Neural cell (in vitro differentiated cells): ENCODE results near the gene ENHO. TPM values are rescaled to one million over a fixed set of nuclear protein-coding genes. Genes with fewer than 3 reads are reported as not detected.
"Not testable (repeated sequence)": the region's sequence is repeated elsewhere in the genome, so short reads cannot be mapped to it uniquely, and the experiment has no call there.

Source experiments
- H2AFZ ChIP-seq: fragments of 200-600, 300-800 bp; sonication (generic), shearing (Covaris generic); 2 replicates; pipeline ENCODE4 v1.6.0; 2014; ENCODE audit warnings: low read depth, mild to moderate bottlenecking, antibody characterized with exemption, low read length, moderate library complexity
- H3F3A ChIP-seq: fragments of 200-600 bp; shearing (Covaris generic); 2 replicates; pipeline ENCODE4 v1.6.1; 2016; ENCODE audit warnings: mild to moderate bottlenecking, moderate library complexity, mixed read lengths, antibody characterized with exemption, low read length; ENCODE audit not compliant: insufficient read depth, poor library complexity, severe bottlenecking
- H3K27ac ChIP-seq: fragments of 200-600, 300-800 bp; sonication (generic), shearing (Covaris generic); 2 replicates; pipeline ENCODE4 v1.5.1; 2014; ENCODE audit warnings: mild to moderate bottlenecking, low read length, moderate library complexity
- H3K27me3 ChIP-seq: fragments of 300-800, 200-600 bp; sonication (generic), shearing (Covaris generic); 2 replicates; pipeline ENCODE4 v1.6.0; 2014; ENCODE audit warnings: mild to moderate bottlenecking, low read depth, low read length, moderate library complexity; ENCODE audit not compliant: insufficient read depth
- H3K36me3 ChIP-seq: fragments of 300-800, 200-600 bp; sonication (generic), shearing (Covaris generic); 2 replicates; pipeline ENCODE4 v1.5.1; 2014; ENCODE audit warnings: mild to moderate bottlenecking, antibody characterized with exemption, low read length, moderate library complexity; ENCODE audit not compliant: insufficient read depth
- H3K4me2 ChIP-seq: fragments of 300-800, 200-600 bp; sonication (generic), shearing (Covaris generic); 2 replicates; pipeline ENCODE4 v1.6.0; 2014; ENCODE audit warnings: mild to moderate bottlenecking, low read length
- H3K4me3 ChIP-seq: fragments of 300-800, 200-600 bp; sonication (generic), shearing (Covaris generic); 2 replicates; pipeline ENCODE4 v1.5.1; 2014; ENCODE audit warnings: mild to moderate bottlenecking, low read length, moderate library complexity
- H3K79me2 ChIP-seq: fragments of 200-600 bp; shearing (Covaris generic); replicated peaks from 2 replicates; pipeline ENCODE4 v1.6.0; 2014; ENCODE audit warnings: mild to moderate bottlenecking, low read length, moderate library complexity; ENCODE audit not compliant: insufficient read depth
- H3K9ac ChIP-seq: fragments of 300-800, 200-600 bp; sonication (generic), shearing (Covaris generic); 2 replicates; pipeline ENCODE4 v1.6.1; 2016; ENCODE audit warnings: mild to moderate bottlenecking, low read length, mixed read lengths
- H3K9me2 ChIP-seq: fragments of 200-600 bp; shearing (Covaris generic); 2 replicates; pipeline ENCODE4 v1.6.1; 2016; ENCODE audit warnings: mild to moderate bottlenecking, low read length, mixed read lengths; ENCODE audit not compliant: insufficient read depth
- H3K9me3 ChIP-seq: fragments of 200-600, 300-800 bp; sonication (generic), shearing (Covaris generic); 2 replicates; pipeline ENCODE4 v1.6.1; 2016; ENCODE audit warnings: mild to moderate bottlenecking, mixed run types, low read length, moderate library complexity, mixed read lengths
- H4K20me1 ChIP-seq: fragments of 200-600 bp; shearing (Covaris generic); 2 replicates; pipeline ENCODE4 v1.6.1; 2016; ENCODE audit warnings: mild to moderate bottlenecking, mixed run types; ENCODE audit not compliant: insufficient read depth
- CTCF ChIP-seq: fragments of 450-650 bp; IDR thresholded peaks from 2 replicates; pipeline ENCODE4 v1.5.1; 2014; ENCODE audit warnings: antibody characterized with exemption, mild to moderate bottlenecking, moderate library complexity; ENCODE audit not compliant: poor library complexity, severe bottlenecking
- EP300 ChIP-seq: fragments of 450-650 bp; conservative IDR thresholded peaks from 2 replicates; pipeline ENCODE4 v1.6.1; 2014; ENCODE audit warnings: antibody characterized with exemption, mild to moderate bottlenecking, moderate library complexity; ENCODE audit not compliant: poor library complexity, severe bottlenecking
- EZH2 ChIP-seq: fragments of 200-600, 300-800 bp; shearing (Covaris generic), sonication (generic); IDR thresholded peaks from 2 replicates; pipeline ENCODE4 v1.6.1; 2014; ENCODE audit warnings: antibody characterized with exemption, low read length, borderline replicate concordance, mild to moderate bottlenecking; ENCODE audit not compliant: insufficient read depth, poor library complexity, severe bottlenecking
- MXI1 ChIP-seq: fragments of 450-650 bp; conservative IDR thresholded peaks from 2 replicates; pipeline ENCODE4 v1.6.1; 2014; ENCODE audit warnings: antibody characterized with exemption, mild to moderate bottlenecking; ENCODE audit not compliant: poor library complexity, severe bottlenecking
- POLR2AphosphoS5 ChIP-seq: IDR thresholded peaks from 2 replicates; pipeline ENCODE4 v1.6.1; 2012
- RAD21 ChIP-seq: fragments of 450-650 bp; conservative IDR thresholded peaks from 2 replicates; pipeline ENCODE4 v1.6.1; 2014; ENCODE audit warnings: antibody characterized with exemption, mild to moderate bottlenecking, moderate library complexity
- REST ChIP-seq: IDR thresholded peaks from 2 replicates; pipeline ENCODE4 v1.6.1; 2012; ENCODE audit warnings: borderline replicate concordance
- SMC3 ChIP-seq: fragments of 450-650 bp; conservative IDR thresholded peaks from 2 replicates; pipeline ENCODE4 v1.6.1; 2014; ENCODE audit warnings: antibody characterized with exemption, mild to moderate bottlenecking, moderate library complexity; ENCODE audit not compliant: poor library complexity
- TAF1 ChIP-seq: IDR thresholded peaks from 2 replicates; pipeline ENCODE4 v1.6.1; 2012; ENCODE audit warnings: low read depth
- polyA plus RNA-seq: library from polyadenylated mRNA; depleted of rRNA; stranded (reverse); fragments of >200 nt; gene quantifications from 2 replicates; pipeline ENCODE4 v1.2.3, GENCODE V29; 2014

Gene ENHO
- polyA plus RNA-seq, 1 donor from 2014 or later: 172 TPM

- Histone ChIP-seq H3K9me2 (no peaks in the 10 kb centered on the region), H3K27me3 (no peaks in the 10 kb centered on the region), H3K4me2 (no peak overlapping the region), H3F3A (no peaks in the 10 kb centered on the region), H4K20me1 (no peaks in the 10 kb centered on the region), H3K79me2 (no peaks in the 10 kb centered on the region), H3K9ac (no peak overlapping the region), H3K9me3 (no peaks in the 10 kb centered on the region), H2AFZ (no peak overlapping the region), H3K36me3 (no peaks in the 10 kb centered on the region), H3K4me3 (no peak overlapping the region), H3K27ac (no peak overlapping the region)
- TF ChIP-seq CTCF (no peak), TAF1 (no peak), SMC3 (no peak), MXI1 (no peak), REST (no peak), EP300 (no peak), RAD21 (no peak), POLR2AphosphoS5 (no peak), EZH2 (no peak)
Measured at GRCh38 chr9:34485822-34486221, 37.0 kb downstream of the ENHO start.

- no peaks in the 10 kb centered on the region for H3K36me3 ChIP-seq
- H3K9me3 ChIP-seq: no peaks in the 10 kb centered on the region
- H4K20me1 ChIP-seq: no peaks in the 10 kb centered on the region
- TF ChIP-seq POLR2AphosphoS5 (no peak), MXI1 (no peak), SMC3 (no peak), EZH2 (no peak), REST (no peak), CTCF (no peak), RAD21 (no peak), TAF1 (no peak), EP300 (no peak)
- no peak overlapping the region for H3K27ac ChIP-seq
- no peak overlapping the region for H3K4me3 ChIP-seq
- H3K79me2 ChIP-seq: no peaks in the 10 kb centered on the region
- no peak overlapping the region for H2AFZ ChIP-seq
- no peaks in the 10 kb centered on the region for H3F3A ChIP-seq
- H3K4me2 ChIP-seq: no peak overlapping the region
- H3K9me2 ChIP-seq: no peaks in the 10 kb centered on the region
- H3K27me3 ChIP-seq: no peaks in the 10 kb centered on the region
- H3K9ac ChIP-seq: no peak overlapping the region
Measured at GRCh38 chr9:34484678-34485077, 38.1 kb downstream of the ENHO start.

- H3K9me3 ChIP-seq, H3K36me3 ChIP-seq, H3K27me3 ChIP-seq, H3K4me3 ChIP-seq, H3K9me2 ChIP-seq, H3K79me2 ChIP-seq, H3K27ac ChIP-seq, H3F3A ChIP-seq, H2AFZ ChIP-seq, H4K20me1 ChIP-seq, H3K4me2 ChIP-seq, H3K9ac ChIP-seq: not testable (repeated sequence)
Measured at GRCh38 chr9:34482746-34483145, 40.0 kb downstream of the ENHO start.
